HG03066 (cell line): ENCODE data around the gene GDF7.

Experiments used
- ATAC-seq: cut with Tn5 transposase; IDR thresholded peaks from one replicate; pipeline ENCODE4 v1.9.1; 2021; ENCODE audit warnings: low read depth; ENCODE audit not compliant: unreplicated experiment

The GDF7 gene

DNA sequence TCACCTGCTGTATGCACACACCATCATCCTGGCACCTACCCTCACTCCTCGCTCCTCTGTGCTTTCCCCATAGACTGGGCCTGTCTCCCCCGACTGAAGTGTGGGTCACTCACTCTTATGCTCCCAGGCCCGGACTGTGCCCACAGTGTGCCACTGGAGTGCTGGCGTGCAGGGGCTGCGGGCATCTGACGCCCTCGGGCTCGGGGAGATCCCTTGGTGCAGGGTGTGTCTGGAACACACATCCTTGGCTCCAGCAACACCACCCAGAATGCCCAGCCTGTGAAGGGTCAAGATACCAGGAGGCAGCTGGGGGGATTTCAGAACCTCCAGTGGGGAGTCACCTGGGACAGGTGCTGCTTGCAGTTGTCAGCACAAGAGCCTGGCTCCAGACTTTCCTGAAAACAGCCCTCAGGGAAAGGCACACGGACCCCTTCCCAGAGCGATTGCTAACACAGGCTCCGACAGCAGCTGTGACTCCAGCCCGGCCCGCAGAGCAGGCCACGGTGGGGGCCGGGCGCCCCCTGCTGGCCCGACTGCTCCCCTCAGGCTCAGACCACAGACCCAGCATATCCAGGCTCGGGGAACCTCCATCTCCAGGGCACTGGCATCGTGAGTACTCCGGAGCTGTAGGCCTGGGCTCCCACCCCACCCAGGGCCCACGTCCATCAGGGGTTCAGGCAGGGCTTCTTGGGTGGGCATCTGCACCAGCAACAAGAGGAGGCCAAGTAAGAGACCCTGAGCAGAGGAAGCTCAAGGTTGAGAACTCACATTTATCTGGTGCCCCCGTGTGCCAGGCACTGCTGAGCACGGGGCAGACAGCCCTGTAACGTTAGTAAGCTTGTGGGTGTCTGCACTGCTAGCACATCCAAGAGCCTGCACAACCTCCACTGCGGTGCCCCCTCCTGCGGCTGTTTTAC, 24.6 kb upstream of the GDF7 start:
- ATAC-seq, result peak; percentile 91

DNA sequence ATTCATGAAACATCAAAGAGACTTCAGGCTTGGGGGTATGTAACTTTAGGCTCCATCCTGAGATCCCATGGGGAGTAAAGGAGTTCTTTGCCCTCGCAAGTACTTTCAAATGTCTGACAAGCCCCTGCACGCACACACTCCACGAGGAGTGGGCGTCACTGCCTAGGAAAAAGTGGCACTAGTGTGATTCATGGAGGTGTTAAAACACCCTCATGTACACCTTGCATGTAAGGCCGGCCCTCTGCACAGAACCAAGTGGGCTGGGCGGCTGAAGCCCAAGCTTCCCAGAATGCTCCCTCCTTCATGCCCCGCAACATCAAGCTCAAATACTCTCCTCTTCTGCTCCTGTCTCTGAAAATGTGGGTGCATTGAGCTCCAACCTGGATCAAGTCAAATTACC, 23.9 kb upstream of the GDF7 start:
- ATAC-seq, result no peak

DNA sequence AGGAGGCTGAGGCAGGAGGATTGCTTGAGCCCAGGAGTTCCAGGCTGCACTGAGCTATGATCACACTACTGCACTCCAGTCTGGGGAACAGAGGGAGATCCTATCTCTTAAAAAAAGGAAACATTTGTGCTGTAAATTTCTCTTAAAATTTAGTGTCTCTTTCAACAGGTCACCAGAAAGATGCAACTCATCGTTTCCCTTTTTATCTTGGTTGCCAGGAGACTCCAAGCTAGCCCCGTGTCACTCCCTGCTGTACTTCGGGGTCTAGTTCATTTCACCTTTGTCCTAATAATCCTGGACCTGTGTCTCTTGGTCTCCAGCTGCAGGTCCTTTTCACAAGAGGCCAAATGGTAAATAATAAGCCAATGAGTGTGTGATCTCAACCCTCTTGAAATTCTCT, 23.1 kb upstream of the GDF7 start:
- no peak for ATAC-seq

DNA sequence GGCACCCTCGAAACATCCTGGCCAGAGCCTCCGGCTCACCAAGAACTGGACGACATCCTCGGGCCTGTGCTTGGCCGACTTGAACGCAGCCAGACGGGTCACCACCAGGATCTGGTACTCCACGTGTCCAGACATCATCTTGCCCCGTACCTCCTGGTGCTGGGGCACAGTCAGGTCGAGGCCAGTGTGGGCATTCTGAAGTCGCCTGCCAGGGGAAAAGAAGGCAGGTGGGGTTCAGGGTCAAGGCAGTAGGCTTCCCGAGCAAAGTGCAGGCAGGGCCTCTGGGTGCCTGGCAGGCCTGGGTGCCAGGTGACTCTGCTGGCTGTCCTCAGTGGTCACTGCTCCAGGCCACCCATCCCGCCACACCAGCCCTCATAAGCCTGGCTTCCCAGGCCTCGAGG, 21.6 kb upstream of the GDF7 start:
- no peak for ATAC-seq

DNA sequence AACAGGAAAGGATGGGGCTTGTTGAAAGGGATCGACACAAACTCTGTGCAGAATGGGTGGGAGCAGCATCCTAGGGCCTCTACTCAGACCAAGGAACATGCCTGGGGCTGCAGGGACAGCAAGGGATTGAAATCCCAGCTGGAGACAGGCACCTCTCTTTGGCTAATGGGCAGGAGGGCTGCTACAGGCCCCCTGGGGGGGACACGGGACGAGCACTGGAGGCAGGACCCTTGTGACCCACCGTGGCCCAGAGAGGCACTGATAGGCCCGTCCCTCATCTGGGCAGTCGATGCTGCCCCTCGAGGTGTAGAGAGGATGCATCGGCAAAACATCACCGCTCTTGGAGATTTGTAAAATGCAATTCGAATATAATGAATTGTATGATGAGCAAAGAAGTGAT, 21.2 kb upstream of the GDF7 start:
- no peak for ATAC-seq

DNA sequence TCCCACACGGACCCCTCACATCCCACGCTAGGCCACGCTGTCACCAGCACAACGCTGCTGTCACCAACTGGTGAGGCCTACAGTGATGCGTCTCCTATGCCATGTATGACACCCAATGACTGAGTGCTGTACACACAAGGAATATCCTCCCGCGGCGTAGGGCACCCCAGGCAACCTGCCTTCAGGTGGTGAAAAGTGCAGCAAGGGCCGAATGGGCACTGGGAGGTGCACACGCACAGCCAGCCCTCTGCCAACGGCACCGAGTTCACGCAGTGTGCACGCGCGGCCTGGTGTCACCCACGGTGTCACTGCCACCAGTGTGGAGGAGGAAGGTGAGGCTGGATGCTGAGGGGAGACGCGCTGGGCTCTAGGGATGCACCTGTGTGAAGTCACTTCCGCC, 20.5 kb upstream of the GDF7 start:
- ATAC-seq, result no peak

DNA sequence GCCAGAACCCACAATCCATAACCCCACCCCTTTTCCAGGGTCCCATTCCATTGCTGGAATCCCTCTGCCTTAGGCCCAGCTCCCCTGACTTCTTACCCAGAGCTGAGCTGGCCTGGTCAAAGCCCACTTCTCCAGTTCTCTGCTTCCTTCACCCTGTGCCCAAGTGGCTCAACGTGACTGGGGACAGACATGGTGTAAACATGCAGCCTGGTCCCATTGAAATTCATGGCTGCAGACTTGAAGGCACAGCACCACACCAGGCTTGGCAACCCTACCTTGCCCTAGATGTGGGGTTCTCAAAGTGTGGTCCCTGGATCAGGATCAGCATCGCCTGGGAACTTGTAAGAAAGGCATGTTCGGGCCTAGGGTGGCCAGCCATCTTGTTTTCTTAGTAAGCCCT, 19.7 kb upstream of the GDF7 start:
- ATAC-seq, result no peak

DNA sequence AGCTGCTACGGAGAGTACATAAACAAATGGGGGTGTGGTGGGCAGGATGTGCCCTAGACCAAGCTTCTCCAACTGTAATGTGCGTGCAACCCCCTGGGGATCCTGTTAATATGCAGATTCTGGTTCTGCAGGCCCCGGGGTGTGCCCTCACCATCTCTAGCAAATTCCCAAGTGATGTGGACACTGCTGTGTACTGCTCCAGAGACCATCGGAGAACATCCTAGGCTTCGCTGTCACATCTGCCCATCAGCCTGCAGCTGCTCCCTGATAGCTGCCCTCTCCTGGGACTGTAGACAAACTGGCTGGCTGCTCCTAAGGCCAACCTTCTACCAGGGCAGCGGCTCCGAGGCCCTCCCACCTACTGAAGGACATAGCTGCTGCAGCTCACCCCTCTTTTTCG, 19.2 kb upstream of the GDF7 start:
- ATAC-seq, result no peak

DNA sequence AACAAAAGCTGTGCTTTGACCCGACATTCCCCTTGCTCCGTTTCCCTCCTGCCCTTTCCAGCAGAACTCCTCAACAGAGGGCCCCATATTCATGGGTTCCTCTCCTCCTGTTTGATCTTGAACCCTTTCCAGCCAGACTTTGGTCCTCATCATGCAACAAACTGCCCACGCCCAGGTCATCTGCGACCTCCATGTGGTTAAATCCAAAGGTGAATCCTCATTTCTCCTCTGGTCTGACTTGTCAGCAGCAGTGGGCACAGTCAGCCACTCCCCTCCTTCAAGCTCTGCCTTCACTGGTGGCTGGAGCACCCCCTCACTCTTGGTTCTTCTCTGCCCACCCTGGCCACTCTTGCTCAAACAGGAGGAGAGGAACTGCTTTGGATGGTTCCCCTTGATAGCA, 18.7 kb upstream of the GDF7 start:
- no peak for ATAC-seq

DNA sequence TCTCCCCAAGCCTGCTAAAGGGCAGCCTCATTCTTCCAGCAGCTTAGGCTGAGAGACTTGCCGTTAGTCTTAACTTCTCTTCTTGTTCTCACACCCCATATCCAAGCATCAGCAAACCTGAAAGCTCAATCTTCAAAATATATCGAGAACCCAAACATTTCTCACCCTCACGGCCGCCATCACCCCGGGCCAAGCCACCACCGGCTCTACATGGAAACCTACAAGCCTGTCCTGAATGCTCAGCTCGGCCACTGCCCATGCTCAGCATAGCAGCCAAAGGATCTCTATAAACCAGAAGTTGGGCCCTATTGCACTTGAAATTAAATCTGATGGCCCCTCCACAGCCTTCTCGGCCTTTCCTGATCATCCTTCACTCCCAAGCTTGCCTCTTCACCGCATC, 18.1 kb upstream of the GDF7 start:
- ATAC-seq, result no peak

DNA sequence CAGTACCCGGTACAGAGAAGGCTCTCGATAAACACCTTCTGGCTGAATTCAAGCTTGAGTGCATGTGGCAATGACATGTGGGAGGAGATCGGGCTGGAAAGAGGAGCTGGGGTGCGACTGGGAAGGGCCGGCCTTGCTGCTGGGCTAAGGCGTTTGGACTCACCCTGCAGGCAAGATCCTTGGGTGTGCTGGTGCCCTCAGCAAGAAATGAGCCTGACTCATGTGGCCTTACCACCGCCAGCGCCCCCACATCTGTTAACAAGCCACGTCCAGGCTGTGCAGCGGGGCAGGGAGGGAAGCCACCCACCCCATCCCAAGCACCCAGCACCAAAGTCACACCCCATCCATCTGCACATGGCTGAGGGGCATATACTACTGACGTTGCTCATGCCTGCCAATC, 17.4 kb upstream of the GDF7 start:
- no peak for ATAC-seq

DNA sequence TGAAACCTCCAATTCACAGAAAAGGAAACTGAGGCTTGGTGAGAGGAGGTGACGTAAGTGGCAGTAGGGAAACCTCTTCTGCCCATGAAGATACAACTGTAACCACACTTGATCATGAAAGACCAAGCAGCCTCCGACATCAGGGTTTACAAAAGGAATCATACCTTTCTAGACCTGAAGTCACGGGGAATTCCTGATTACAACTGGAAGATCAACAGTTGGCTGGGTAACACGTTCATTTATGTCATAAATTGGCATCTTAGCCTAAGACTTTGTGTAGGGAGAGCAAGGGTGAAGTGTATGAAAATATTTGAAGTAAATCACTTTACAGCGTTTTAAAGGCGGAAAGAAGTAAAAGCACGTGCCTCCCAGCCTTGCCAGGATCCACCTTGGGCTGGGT, 17.0 kb upstream of the GDF7 start:
- ATAC-seq, result no peak

DNA sequence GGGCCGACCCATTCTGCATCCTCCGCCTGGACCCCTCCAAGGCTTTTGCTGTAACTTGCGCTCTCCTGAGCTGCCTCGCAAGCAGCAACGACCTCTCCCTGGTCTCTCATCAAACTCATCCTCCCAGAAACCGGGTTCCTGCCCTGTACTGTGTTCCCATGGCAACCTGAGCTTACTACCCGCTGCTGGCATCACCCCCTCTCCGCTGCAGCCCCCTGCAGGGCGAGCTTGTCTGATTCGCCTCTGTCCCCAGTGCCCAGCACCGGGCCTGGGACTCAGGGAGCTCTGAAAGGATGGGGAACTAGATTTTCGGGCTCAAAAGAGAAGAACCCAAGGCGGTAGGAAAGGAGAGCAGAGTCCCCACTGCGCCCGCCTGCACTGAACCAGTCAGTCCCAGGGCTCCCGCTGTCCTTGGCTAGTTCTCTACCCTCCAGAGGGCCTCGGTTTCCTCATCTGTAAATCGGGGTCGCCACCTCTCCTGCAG, 16.5 kb upstream of the GDF7 start:
- ATAC-seq, result no peak

DNA sequence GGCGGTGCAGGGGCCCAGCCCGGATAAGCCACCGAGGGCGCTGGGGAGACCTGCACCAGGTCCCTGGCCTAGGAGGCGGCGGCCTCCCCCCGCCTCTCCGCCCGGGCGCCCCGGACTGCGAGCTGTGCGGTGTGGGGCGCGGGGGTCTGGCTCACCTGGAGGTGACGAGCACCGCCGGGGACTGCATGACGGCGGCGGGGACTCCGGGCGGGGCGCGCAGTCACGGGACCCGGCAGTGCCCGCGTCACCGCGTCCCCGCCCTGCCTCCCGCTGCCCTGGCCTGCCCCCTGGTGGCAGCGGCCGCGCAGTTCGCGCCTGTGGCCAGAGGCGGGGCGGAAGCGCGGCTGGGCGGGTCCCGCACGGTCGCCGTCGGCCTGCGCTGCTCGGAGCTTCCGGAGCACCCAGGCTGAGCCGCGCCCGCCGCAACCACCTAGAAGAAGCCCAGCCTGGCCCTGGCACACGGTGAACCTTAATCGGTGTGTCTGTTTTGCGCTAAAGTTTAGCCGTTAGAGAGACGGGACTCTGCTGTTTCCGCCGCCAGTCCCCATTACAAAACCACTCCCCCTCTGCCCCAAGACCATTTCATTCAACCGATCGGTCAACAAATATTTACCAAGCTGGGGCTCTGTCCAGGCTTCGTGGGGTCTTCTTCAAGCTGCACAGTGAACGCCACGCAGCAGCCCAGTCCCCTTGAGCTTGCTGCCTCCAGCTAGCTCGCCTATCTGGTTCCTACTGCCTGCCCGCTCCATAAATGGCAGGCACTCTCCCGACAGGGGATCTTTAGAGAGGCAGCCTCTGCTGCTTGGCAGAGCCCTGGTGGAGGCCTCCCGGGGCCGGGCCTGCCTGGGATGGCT, 15.8 kb upstream of the GDF7 start, which contains the start of gene HS1BP3:
Gene HS1BP3, minus strand, starts transcription at position 222 of the 854 bp plus-strand sequence. Its CDS starts 35 bp downstream, at position 187.
- peak; percentile 95 for ATAC-seq

DNA sequence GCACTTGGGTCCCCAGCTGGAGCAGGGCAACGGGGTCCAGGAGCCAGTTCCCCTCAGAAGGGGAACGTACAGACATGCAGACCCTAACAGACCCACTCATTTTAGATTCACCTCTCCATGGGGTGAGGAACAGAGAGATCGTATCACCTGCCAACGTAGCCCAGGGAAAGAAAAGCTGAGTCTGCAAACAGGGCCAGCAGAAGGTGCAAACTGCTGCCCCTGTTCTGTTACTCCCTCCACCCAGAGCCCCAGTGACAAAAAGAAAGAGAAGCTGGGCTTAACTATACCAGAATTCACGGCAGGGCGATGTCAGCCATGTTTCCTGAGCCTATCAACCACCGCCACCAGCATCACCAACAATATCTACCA, 15.2 kb upstream of the GDF7 start:
- no peak for ATAC-seq

DNA sequence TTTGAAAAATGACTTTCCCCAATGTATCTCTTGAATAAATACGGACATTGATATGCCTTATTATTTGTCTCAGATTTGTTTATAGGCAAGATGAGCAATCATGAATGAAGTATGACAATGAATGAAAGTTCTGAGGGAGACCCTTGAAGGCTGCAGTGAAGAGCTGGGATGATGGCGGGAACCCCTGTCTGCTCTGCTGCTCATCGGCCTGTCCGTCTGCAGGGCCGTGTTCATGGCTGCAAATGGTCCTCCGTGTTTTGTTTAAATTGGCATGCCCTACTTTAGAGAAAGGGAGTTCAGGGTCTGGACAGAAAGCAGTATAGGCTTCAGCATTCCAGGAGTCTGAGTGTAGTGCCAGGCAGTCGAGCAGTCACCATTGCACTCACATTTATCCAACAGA, 14.8 kb upstream of the GDF7 start:
- no peak for ATAC-seq

DNA sequence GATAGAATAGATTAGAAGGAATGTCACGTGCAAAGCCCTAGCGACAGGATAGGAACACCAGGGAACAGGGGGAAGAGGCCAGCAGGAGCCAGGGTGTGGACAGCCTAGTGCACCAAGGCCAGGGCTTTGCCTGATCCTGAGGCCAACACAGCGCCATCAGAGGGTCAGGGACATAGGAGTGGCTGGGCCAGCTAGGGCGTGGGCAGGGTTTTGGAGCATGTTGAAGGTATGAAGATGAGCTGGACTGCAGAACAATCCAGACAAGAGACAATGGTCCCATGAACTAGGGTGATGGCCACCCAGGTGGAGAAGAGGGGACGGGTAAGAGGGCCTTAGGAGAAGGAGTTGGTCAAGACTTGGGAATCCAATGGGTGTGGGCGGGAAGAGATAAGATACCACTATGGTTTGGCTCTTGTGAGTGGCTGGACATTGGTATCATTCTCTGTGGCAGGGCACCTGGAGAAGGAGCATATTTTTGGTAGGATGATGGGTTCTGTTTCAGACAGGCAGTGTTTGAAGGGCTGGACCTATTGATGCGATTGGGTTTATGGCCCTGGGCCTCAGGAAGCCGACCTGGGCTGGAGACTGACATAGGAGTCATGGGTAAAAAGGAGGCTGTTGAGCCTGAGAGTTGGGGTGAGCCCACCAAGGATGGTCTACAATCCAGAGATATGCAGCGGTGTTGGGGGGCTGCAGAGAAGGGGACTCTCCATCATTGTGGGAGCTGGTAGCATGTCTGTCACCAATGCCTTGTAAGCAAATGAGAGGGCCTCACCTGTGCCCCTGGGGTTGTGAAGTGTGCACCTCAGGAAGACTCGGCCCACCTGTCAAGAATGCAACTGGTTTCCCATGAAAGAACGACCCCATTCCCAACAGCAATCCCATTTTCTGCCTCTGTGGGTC, 14.0 kb upstream of the GDF7 start:
- ATAC-seq, result no peak

DNA sequence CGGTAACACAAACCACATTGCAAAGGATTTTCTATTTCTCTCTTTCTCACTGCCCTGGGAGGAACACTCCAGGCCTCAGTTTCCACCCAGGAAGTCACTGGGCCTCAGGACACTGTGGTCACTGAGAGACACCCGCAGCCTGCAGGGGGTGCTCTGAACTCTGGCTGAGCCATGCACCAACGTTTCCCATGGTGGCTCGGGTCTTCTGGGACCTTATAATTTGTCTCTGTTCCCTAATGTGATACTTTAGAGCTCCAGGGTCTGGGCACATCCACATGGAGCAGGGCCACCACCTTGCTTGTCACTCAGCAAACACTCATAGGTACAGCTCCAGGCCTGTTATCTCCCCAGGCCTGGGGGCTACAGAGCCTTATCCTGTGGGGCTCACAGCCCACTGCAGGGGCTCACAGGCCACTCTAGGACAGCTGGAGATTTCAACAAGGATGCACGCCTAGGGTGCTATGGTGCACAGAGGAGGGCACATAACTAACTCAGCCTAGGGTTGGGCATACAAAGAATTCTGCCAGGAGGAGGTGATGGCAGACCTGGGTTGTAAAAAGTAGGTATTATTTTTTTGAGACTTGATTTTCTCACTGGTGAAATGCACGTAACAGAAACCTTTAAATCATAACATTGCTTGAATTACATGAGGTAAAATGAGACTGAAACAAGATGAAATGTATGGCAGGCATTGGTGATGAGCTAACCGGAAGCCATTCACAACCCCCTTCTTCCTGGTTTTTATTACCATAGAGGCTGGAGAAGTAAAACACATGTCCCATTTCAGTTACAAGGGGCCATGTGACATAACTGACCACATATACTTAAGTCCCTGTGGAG, 13.0 kb upstream of the GDF7 start:
- ATAC-seq, result no peak

DNA sequence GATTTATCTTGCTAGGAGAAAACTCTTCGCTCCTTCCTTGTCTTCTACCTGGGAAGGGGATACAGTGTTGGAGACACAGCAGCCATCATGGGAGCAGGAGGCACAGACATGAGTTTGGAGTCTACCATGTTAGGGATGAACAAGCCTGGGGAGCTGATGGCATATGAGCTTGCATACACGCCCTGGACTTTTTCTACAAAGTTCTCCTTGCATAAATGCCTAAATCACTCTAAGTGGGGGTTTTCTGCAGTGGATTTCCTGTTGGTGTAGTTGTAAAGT, 12.5 kb upstream of the GDF7 start:
- no peak for ATAC-seq

DNA sequence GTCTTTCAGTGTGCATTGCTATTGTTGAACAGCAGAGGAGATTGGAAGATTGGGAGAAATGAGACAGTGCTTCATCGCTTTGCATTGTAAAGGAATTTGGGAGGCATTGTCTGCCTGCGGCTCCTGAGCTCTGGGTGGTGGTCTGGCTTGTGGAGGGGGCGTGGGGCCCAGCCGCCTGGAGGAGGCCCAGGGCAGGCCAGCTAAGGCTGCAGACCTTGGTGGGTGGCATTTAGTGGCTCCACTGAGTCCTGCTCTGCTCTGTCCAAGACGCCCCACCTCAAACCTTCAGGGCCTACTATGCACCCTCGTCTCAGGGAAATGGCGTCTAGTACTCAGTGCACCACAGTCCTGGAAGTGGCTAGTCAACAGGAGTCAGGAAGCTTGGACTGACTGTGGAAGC, 10.4 kb upstream of the GDF7 start:
- ATAC-seq, result no peak
